Sigmoid colon (tissue), 4 donors: ENCODE data around the gene LGALS14.

Experiments used
- EP300 ChIP-seq, 4 donors: sonication (generic); formaldehyde crosslinking; IDR thresholded peaks; one replicate each; pipeline ENCODE4 v1.6.1; 2017; ENCODE audit warnings: antibody characterized with exemption in 4 of 4
- POLR2A ChIP-seq, 2 donors: fragments of 450-650 bp; IDR thresholded peaks; one replicate each; pipeline ENCODE4 v1.6.1; 2016; ENCODE audit warnings: antibody characterized with exemption in 2 of 2, mild to moderate bottlenecking in 2 of 2, moderate library complexity in 2 of 2
- POLR2AphosphoS5 ChIP-seq, 4 donors: sonication (generic); formaldehyde crosslinking; IDR thresholded peaks; one replicate each; pipeline ENCODE4 v1.6.1; 2017; ENCODE audit warnings: antibody characterized with exemption in 4 of 4
- TF ChIP-seq, protein P1 (sequence below), 4 experiments: fragments of 450-650 bp in 3 of 4; fragments of 200-600 bp in 1 of 4; IDR thresholded peaks; one replicate each; pipeline ENCODE4 v1.5.1; 2016 to 2019; ENCODE audit warnings: antibody characterized with exemption in 4 of 4, mild to moderate bottlenecking in 3 of 4, moderate library complexity in 2 of 4

DNA sequence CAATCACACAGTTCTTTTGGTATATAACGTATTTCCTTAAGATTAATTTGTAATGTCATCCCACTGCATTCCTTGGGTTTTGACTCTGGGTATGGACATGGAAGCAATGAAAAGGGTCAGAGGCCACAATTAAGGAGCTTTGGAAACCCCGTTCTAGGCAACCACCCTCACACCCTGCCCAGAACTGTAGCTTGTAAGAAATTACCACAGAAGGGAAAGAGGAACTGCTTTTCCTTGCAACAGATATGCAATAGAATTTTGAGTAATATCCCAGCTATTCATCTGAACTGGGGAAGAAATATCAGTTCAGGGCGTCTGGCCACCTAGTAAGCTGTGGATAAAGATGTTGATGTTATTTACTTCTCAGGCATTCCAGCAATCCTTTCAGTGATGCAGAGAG lies 34.5 kb downstream of the LGALS14 start:
- TF ChIP-seq, protein P1, sequence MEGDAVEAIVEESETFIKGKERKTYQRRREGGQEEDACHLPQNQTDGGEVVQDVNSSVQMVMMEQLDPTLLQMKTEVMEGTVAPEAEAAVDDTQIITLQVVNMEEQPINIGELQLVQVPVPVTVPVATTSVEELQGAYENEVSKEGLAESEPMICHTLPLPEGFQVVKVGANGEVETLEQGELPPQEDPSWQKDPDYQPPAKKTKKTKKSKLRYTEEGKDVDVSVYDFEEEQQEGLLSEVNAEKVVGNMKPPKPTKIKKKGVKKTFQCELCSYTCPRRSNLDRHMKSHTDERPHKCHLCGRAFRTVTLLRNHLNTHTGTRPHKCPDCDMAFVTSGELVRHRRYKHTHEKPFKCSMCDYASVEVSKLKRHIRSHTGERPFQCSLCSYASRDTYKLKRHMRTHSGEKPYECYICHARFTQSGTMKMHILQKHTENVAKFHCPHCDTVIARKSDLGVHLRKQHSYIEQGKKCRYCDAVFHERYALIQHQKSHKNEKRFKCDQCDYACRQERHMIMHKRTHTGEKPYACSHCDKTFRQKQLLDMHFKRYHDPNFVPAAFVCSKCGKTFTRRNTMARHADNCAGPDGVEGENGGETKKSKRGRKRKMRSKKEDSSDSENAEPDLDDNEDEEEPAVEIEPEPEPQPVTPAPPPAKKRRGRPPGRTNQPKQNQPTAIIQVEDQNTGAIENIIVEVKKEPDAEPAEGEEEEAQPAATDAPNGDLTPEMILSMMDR (IDR thresholded peaks at IDR 0.05): no peak
- TF ChIP-seq POLR2A (IDR thresholded peaks at IDR 0.05) (no peak), EP300 (IDR thresholded peaks at IDR 0.05) (no peak), POLR2AphosphoS5 (IDR thresholded peaks at IDR 0.05) (no peak)
